Measurements from ENCODE around the gene ZNF335. TPM values are rescaled to one million over a fixed set of nuclear protein-coding genes. Genes with fewer than 3 reads are reported as not detected.

The ZNF335 gene
- total and polyA plus RNA-seq, 2 of the 8 experiments (the other 6 are each of a cell fraction or from before 2014, with no cell fraction given), result 12.4 to 14.6 TPM

- Histone ChIP-seq H3K79me1 (ENCODE audit: low read depth, low read length) (no peaks in the 10 kb centered on the region), H4K20me1 (replicated peaks in 1 of 2; ENCODE audit: control insufficient read depth in 1 of 2, insufficient read depth in 2 of 2, low read length in 2 of 2) (peaks cover 2 to 4% of the 10 kb centered on the region in 2 experiments), H3K4me1 (replicated peaks in 1 of 4; ENCODE audit: control insufficient read depth in 3 of 4, insufficient read depth in 4 of 4, low read length in 3 of 4) (no peaks in the 10 kb centered on the region), H3K9me3 (ENCODE audit: insufficient read depth in 2 of 2, low read depth in 1 of 2, low read length in 1 of 2) (no peaks in the 10 kb centered on the region), H3K23me2 (ENCODE audit: low read depth, low read length) (no peaks in the 10 kb centered on the region), H3K27ac (ENCODE audit: low read depth, low read length) (no peak overlapping the region; the same call in 1 of the 2 replicates), H3K4ac (replicated peaks; ENCODE audit: insufficient read length, low read depth, low read length) (no peak overlapping the region), H2BK20ac (ENCODE audit: low read length) (no peak overlapping the region), H4K5ac (ENCODE audit: insufficient read length, low read depth, low read length) (no peak overlapping the region), H2BK12ac (ENCODE audit: low read depth, low read length) (no peak overlapping the region), H3K4me2 (ENCODE audit: insufficient read depth in 1 of 2, low read depth in 2 of 2, low read length in 2 of 2) (no peak overlapping the region), H3K18ac (ENCODE audit: extremely low read depth, low read length) (no peak overlapping the region), H2BK5ac (ENCODE audit: low read depth, low read length) (no peak overlapping the region), H3K79me2 (ENCODE audit: control insufficient read depth in 1 of 2, insufficient read depth in 2 of 2, low read length in 2 of 2) (no peaks in the 10 kb centered on the region), H3K27me3 (replicated peaks in 1 of 4; ENCODE audit: control insufficient read depth in 3 of 4, extremely low read depth in 1 of 4, insufficient read depth in 3 of 4, low read length in 3 of 4) (no peaks in the 10 kb centered on the region), H2AFZ (ENCODE audit: low read length) (no peak overlapping the region), H3K4me3 (ENCODE audit: extremely low read depth in 1 of 4, insufficient read depth in 2 of 4, low read depth in 3 of 4, low read length in 4 of 4) (no peak overlapping the region), H3K9ac (replicated peaks in 1 of 4; ENCODE audit: extremely low read depth in 1 of 4, low read depth in 3 of 4, low read length in 3 of 4) (no peak overlapping the region), H3K36me3 (ENCODE audit: control insufficient read depth in 2 of 4, insufficient read depth in 4 of 4, low read length in 3 of 4) (peaks cover 14 to 51% (median 35%) of the 10 kb centered on the region in 4 experiments), H2BK15ac (ENCODE audit: low read length) (no peak overlapping the region), H4K91ac (replicated peaks; ENCODE audit: insufficient read length, low read length) (no peak overlapping the region), H2BK120ac (replicated peaks; ENCODE audit: low read depth, low read length) (no peak overlapping the region), H3K14ac (ENCODE audit: insufficient read length) (no peak overlapping the region), H2AK5ac (ENCODE audit: low read depth, low read length) (no peak overlapping the region), H3K56ac (replicated peaks; ENCODE audit: insufficient read length, low read depth, low read length) (no peak overlapping the region), H3K23ac (ENCODE audit: insufficient read length) (no peak overlapping the region), H4K8ac (ENCODE audit: extremely low read depth, insufficient read depth, low read length) (no peak overlapping the region)
- CTCF ChIA-PET (ENCODE audit: partially characterized antibody), result interaction anchor here (1.0 to 9.7 kb wide), 7 partner anchors 7 to 139 kb away, joined by 3 to 82 read pairs (median 9); partner anchors contain the start of gene ZNF335
- no peak for FAIRE-seq
- DNase-seq (ENCODE audit: low read depth in 1 of 2, low spot score in 2 of 2), result no peak
- 90% methylated on average over 9 of the region's 9 CpGs; no CpG with 5 or more reads in 1 of the 2 experiments for WGBS, 2 experiments (ENCODE audit: extremely low coverage in 1 of 2, insufficient coverage in 1 of 2, insufficient read length in 1 of 2, insufficient replicate concordance in 2 of 2, low coverage in 1 of 2, low lambda C conversion rate in 2 of 2, missing lambda C conversion rate in 1 of 2)
- POLR2A ChIA-PET (ENCODE audit: partially characterized antibody), result interaction anchor here (1.9 to 16.7 kb wide), 3 partner anchors 16 to 66 kb away, joined by 5 to 238 read pairs (median 22); partner anchors contain the start of gene PCIF1
- no peak for TF ChIP-seq CREB1 (IDR thresholded peaks at IDR 0.05)
- no peak for TF ChIP-seq BACH1 (IDR thresholded peaks at IDR 0.05; ENCODE audit: low read length)
- TF ChIP-seq, protein P1, sequence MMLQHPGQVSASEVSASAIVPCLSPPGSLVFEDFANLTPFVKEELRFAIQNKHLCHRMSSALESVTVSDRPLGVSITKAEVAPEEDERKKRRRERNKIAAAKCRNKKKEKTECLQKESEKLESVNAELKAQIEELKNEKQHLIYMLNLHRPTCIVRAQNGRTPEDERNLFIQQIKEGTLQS (IDR thresholded peaks at IDR 0.05; ENCODE audit: insufficient read depth, low read depth, low read length), result no peak
- TF ChIP-seq E2F6 (IDR thresholded peaks at IDR 0.05), result no peak
- no peak for TF ChIP-seq RFX5 (IDR thresholded peaks at IDR 0.05; ENCODE audit: borderline replicate concordance, low read depth, low read length)
- no peak for TF ChIP-seq CHD1 (IDR thresholded peaks at IDR 0.05; ENCODE audit: low read depth, low read length)
- TF ChIP-seq FOSL1 (IDR thresholded peaks at IDR 0.05; ENCODE audit: insufficient read depth, low read depth, low read length), result no peak
- TF ChIP-seq RBBP5 (IDR thresholded peaks at IDR 0.05; ENCODE audit: borderline replicate concordance, low read depth, low read length), result no peak
- no peak for TF ChIP-seq SRF (IDR thresholded peaks at IDR 0.05; ENCODE audit: low read depth, low read length)
- TF ChIP-seq POLR2AphosphoS5 (IDR thresholded peaks at IDR 0.05; ENCODE audit: low read depth, low read length), result no peak
- no peak for TF ChIP-seq JUND (IDR thresholded peaks at IDR 0.05; ENCODE audit: low read length)
These were observed 8.0 kb downstream of the ZNF335 start for GRCh38 chr20:45964006-45964400.

Measured in H1 (cell line).